Stimulated activated memory B cell treated with anti-CD40 and anti-IgM and Interleukin-4, amounts not matched to agents 10 μg/mL and 1 μg/mL and 100 μg/mL, for 72 hours (primary cell): ENCODE data around the gene RRAD.
"Not testable (repeated sequence)": the region's sequence is repeated elsewhere in the genome, so short reads cannot be mapped to it uniquely, and the experiment has no call there.

ENCODE experiments used
- ATAC-seq: fragments of 150-1000 bp; cut with Tn5 transposase; 2 replicates; pipeline ENCODE4 v1.10.0; 2021
- H3K27ac Mint-ChIP-seq: one replicate; pipeline ENCODE4 v1.8.0; 2022; ENCODE audit warnings: mild to moderate bottlenecking, mixed read lengths
- H3K27me3 Mint-ChIP-seq: one replicate; pipeline ENCODE4 v1.8.0; 2022; ENCODE audit warnings: mixed read lengths
- H3K36me3 Mint-ChIP-seq: one replicate; pipeline ENCODE4 v1.8.0; 2022; ENCODE audit warnings: mixed read lengths
- H3K4me1 Mint-ChIP-seq: one replicate; pipeline ENCODE4 v1.8.0; 2022; ENCODE audit warnings: mixed read lengths
- H3K4me3 Mint-ChIP-seq: one replicate; pipeline ENCODE4 v1.8.0; 2022; ENCODE audit warnings: mild to moderate bottlenecking, moderate library complexity, mixed read lengths
- H3K9me3 Mint-ChIP-seq: one replicate; pipeline ENCODE4 v1.8.0; 2022; ENCODE audit warnings: mixed read lengths

The RRAD gene

GRCh38 chr16:66925322-66925840 lies at the start of gene RRAD:
RRAD (minus strand) TSS chr16:66925535; CDS start chr16:66925179, 356 bp downstream.
- Mint-ChIP-seq H3K9me3 (no peaks in the 10 kb centered on the region), H3K36me3 (peaks cover 11% of the 10 kb centered on the region), H3K27ac (peak within 1 kb of the TSS; percentile 42), H3K4me1 (peaks cover 30% of the 10 kb centered on the region), H3K4me3 (peak within 1 kb of the TSS; percentile 74), H3K27me3 (peaks cover 52% of the 10 kb centered on the region)
- ATAC-seq: no peak

GRCh38 chr16:66974932-66975246 lies 49.6 kb upstream of the RRAD start:
- H3K27ac Mint-ChIP-seq, ATAC-seq, H3K9me3 Mint-ChIP-seq, H3K4me1 Mint-ChIP-seq, H3K36me3 Mint-ChIP-seq, H3K4me3 Mint-ChIP-seq: not testable (repeated sequence)
- peaks cover 30% of the 10 kb centered on the region for H3K27me3 Mint-ChIP-seq

GRCh38 chr16:66974156-66974931 lies 49.0 kb upstream of the RRAD start:
- H3K9me3 Mint-ChIP-seq, H3K4me1 Mint-ChIP-seq, H3K4me3 Mint-ChIP-seq, H3K27ac Mint-ChIP-seq, ATAC-seq, H3K36me3 Mint-ChIP-seq: not testable (repeated sequence)
- H3K27me3 Mint-ChIP-seq: peaks cover 30% of the 10 kb centered on the region

GRCh38 chr16:66973716-66974115 lies 48.4 kb upstream of the RRAD start:
- Mint-ChIP-seq H3K27ac (no peak overlapping the region), H3K27me3 (peaks cover 30% of the 10 kb centered on the region), H3K9me3 (no peaks in the 10 kb centered on the region), H3K4me1 (peaks cover 6% of the 10 kb centered on the region), H3K36me3 (no peaks in the 10 kb centered on the region), H3K4me3 (no peak overlapping the region)
- ATAC-seq: no peak

- no peak for ATAC-seq
- Mint-ChIP-seq H3K4me3 (no peak overlapping the region), H3K27ac (no peak overlapping the region), H3K9me3 (no peaks in the 10 kb centered on the region), H3K4me1 (peaks cover 6% of the 10 kb centered on the region), H3K27me3 (peaks cover 30% of the 10 kb centered on the region), H3K36me3 (no peaks in the 10 kb centered on the region)
Measured at GRCh38 chr16:66972983-66973382, 47.6 kb upstream of the RRAD start.

GRCh38 chr16:66970775-66971720 lies 45.7 kb upstream of the RRAD start:
- Mint-ChIP-seq H3K27ac (no peak overlapping the region), H3K36me3 (no peaks in the 10 kb centered on the region), H3K27me3 (peaks cover 11% of the 10 kb centered on the region), H3K4me3 (no peak overlapping the region), H3K9me3 (no peaks in the 10 kb centered on the region), H3K4me1 (no peaks in the 10 kb centered on the region)
- ATAC-seq: no peak

GRCh38 chr16:66968847-66969246 lies 43.5 kb upstream of the RRAD start:
- no peaks in the 10 kb centered on the region for H3K4me1 Mint-ChIP-seq

GRCh38 chr16:66964049-66964448 lies 38.7 kb upstream of the RRAD start:
- no peak for ATAC-seq
- Mint-ChIP-seq H3K27ac (no peak overlapping the region), H3K36me3 (no peaks in the 10 kb centered on the region), H3K4me1 (peaks cover 19% of the 10 kb centered on the region), H3K27me3 (no peaks in the 10 kb centered on the region), H3K9me3 (no peaks in the 10 kb centered on the region), H3K4me3 (no peak overlapping the region)

More at GRCh38 chr16:66968847-66969246, 43.5 kb upstream of the RRAD start:
- Mint-ChIP-seq H3K27me3 (no peaks in the 10 kb centered on the region), H3K27ac (no peak overlapping the region), H3K9me3 (no peaks in the 10 kb centered on the region), H3K4me3 (no peak overlapping the region), H3K36me3 (no peaks in the 10 kb centered on the region)
- no peak for ATAC-seq

GRCh38 chr16:66961914-66962313 lies 36.6 kb upstream of the RRAD start:
- Mint-ChIP-seq H3K4me1 (peaks cover 26% of the 10 kb centered on the region), H3K27me3 (peaks cover 9% of the 10 kb centered on the region), H3K27ac (peak overlapping the region; percentile 72), H3K9me3 (no peaks in the 10 kb centered on the region), H3K4me3 (peak overlapping the region; percentile 38), H3K36me3 (no peaks in the 10 kb centered on the region)
- no peak for ATAC-seq

- peaks cover 9% of the 10 kb centered on the region for H3K27me3 Mint-ChIP-seq
- no peaks in the 10 kb centered on the region for H3K36me3 Mint-ChIP-seq
- peaks cover 26% of the 10 kb centered on the region for H3K4me1 Mint-ChIP-seq
- peak within 1 kb of the TSS; percentile 72 for H3K27ac Mint-ChIP-seq
- H3K9me3 Mint-ChIP-seq: no peaks in the 10 kb centered on the region
- peak; percentile 87 for ATAC-seq
- H3K4me3 Mint-ChIP-seq: peak within 1 kb of the TSS; percentile 65
Measured at GRCh38 chr16:66961065-66961744, 35.9 kb upstream of the RRAD start, which contains the start of gene CES3. CES3 (plus strand) TSS chr16:66961266; CDS start chr16:66961308, 42 bp downstream.

GRCh38 chr16:66960270-66960669 lies 34.9 kb upstream of the RRAD start:
- H3K4me1 Mint-ChIP-seq: peaks cover 26% of the 10 kb centered on the region
- peaks cover 9% of the 10 kb centered on the region for H3K27me3 Mint-ChIP-seq
- H3K4me3 Mint-ChIP-seq: no peak overlapping the region
- no peak overlapping the region for H3K27ac Mint-ChIP-seq
- H3K9me3 Mint-ChIP-seq: no peaks in the 10 kb centered on the region
- no peak for ATAC-seq
- no peaks in the 10 kb centered on the region for H3K36me3 Mint-ChIP-seq

- H3K4me1 Mint-ChIP-seq: peaks cover 26% of the 10 kb centered on the region
- no peak overlapping the region for H3K27ac Mint-ChIP-seq
- H3K4me3 Mint-ChIP-seq: no peak overlapping the region
- peaks cover 9% of the 10 kb centered on the region for H3K27me3 Mint-ChIP-seq
- ATAC-seq: no peak
- H3K36me3 Mint-ChIP-seq: no peaks in the 10 kb centered on the region
- H3K9me3 Mint-ChIP-seq: no peaks in the 10 kb centered on the region
Measured at GRCh38 chr16:66959704-66960161, 34.4 kb upstream of the RRAD start.

- Mint-ChIP-seq H3K27ac (peak overlapping the region; percentile 10), H3K27me3 (peaks cover 11% of the 10 kb centered on the region), H3K4me1 (peaks cover 26% of the 10 kb centered on the region), H3K36me3 (no peaks in the 10 kb centered on the region), H3K4me3 (no peak overlapping the region), H3K9me3 (no peaks in the 10 kb centered on the region)
- no peak for ATAC-seq
Measured at GRCh38 chr16:66958857-66959703, 33.7 kb upstream of the RRAD start.

GRCh38 chr16:66956154-66956457 lies 30.8 kb upstream of the RRAD start:
- not testable (repeated sequence) for H3K36me3 Mint-ChIP-seq, H3K4me3 Mint-ChIP-seq, ATAC-seq, H3K9me3 Mint-ChIP-seq, H3K27ac Mint-ChIP-seq
- Mint-ChIP-seq H3K4me1 (peaks cover 18% of the 10 kb centered on the region), H3K27me3 (peaks cover 31% of the 10 kb centered on the region)
